K562 (cell line): Measurements from ENCODE around the gene GNPAT. TPM values are rescaled to one million over a fixed set of nuclear protein-coding genes. Genes with fewer than 3 reads are reported as not detected.

ENCODE experiments used
- ATAC-seq: fragments of 200-7000 bp; cut with Tn5 transposase; 3 replicates; pipeline ENCODE4 v1.9.1; 2020; ENCODE audit warnings: moderate library complexity
- BruUV-seq: library from RNA; stranded (reverse); fragments of 400-500 nt; replicated peaks from 2 replicates; lab custom pipeline; 2021; lab: Mats Ljungman, UMichigan
- CTCF ChIA-PET: fragments of 300-600 bp; formaldehyde crosslinking; extraction: SDS; loops from one replicate; lab custom pipeline; 2021; ENCODE audit warnings: low intra/inter-chr PET ratio; lab: Yijun Ruan, JAX
- POLR2A ChIA-PET: fragments of 300-600, 350-650 bp; sonication (Branson Sonifier 250); formaldehyde crosslinking; extraction: SDS; loops from one replicate; lab custom pipeline; 2021; ENCODE audit warnings: antibody characterized with exemption, inconsistent platforms; lab: Yijun Ruan, JAX
- DNase-seq, 4 experiments: peaks; one replicate each; pipeline versions ENCODE4 v3.0.0 to v3.0.0-alpha.2; 2011 to 2018; ENCODE audit warnings: low spot score in 3 of 4, mixed read lengths in 3 of 4; ENCODE audit errors: extremely low read depth in 1 of 4
- FAIRE-seq: peaks from 2 replicates; lab custom pipeline; 2011; peaks lifted over from hg19 to GRCh38; lab: Jason Lieb, UNC
- H2AFZ ChIP-seq: 2 replicates; pipeline ENCODE4 v1.6.0; 2011; ENCODE audit warnings: low read depth, low read length, control low read depth, inconsistent platforms
- H3K27ac ChIP-seq: fragments of 200-600 bp; 3 replicates; pipeline ENCODE4 v1.8.0; 2011; ENCODE audit warnings: low read depth, mild to moderate bottlenecking, control low read depth, inconsistent platforms, low read length, moderate library complexity, mixed read lengths; ENCODE audit errors: extremely low read depth
- H3K27me3 ChIP-seq, 2 experiments: fragments of 300-600 bp in 1 of 2; 2 replicates in 1 of 2; 3 replicates in 1 of 2; pipeline versions ENCODE4 v1.6.0 to v1.8.0; 2011; ENCODE audit warnings: inconsistent platforms in 2 of 2, low read length in 2 of 2, mild to moderate bottlenecking in 1 of 2, mixed read lengths in 1 of 2, moderate library complexity in 1 of 2; ENCODE audit not compliant: control insufficient read depth in 2 of 2, insufficient read depth in 2 of 2
- H3K36me3 ChIP-seq: fragments of 300-600 bp; 3 replicates; pipeline ENCODE4 v1.8.0; 2011; ENCODE audit warnings: mild to moderate bottlenecking, low read length, inconsistent platforms; ENCODE audit not compliant: control insufficient read depth, insufficient read depth
- H3K4me1 ChIP-seq, 2 experiments: fragments of 200-600 bp in 1 of 2; replicated peaks in 1 of 2; 2 replicates in 1 of 2; 3 replicates in 1 of 2; pipeline versions ENCODE4 v1.5.1 to v1.8.0; 2011; ENCODE audit warnings: inconsistent platforms in 2 of 2, low read length in 2 of 2, mild to moderate bottlenecking in 1 of 2, mixed read lengths in 1 of 2, moderate library complexity in 1 of 2; ENCODE audit not compliant: control insufficient read depth in 2 of 2, insufficient read depth in 2 of 2
- H3K4me2 ChIP-seq: 2 replicates; pipeline ENCODE4 v1.6.1; 2011; ENCODE audit warnings: low read length, control low read depth, inconsistent platforms, mixed read lengths; ENCODE audit not compliant: insufficient read depth
- H3K4me3 ChIP-seq: fragments of 200-600 bp; sonication (generic), shearing (Covaris generic); 2 replicates; pipeline ENCODE4 v1.5.1; 2016; ENCODE audit warnings: control low read depth, inconsistent platforms
- H3K79me2 ChIP-seq: fragments of 200-600 bp; 3 replicates; pipeline ENCODE4 v1.8.0; 2011; ENCODE audit warnings: low read length, inconsistent platforms; ENCODE audit not compliant: control insufficient read depth, insufficient read depth
- H3K9ac ChIP-seq, 2 experiments: 2 replicates each; pipeline versions ENCODE4 v1.6.0 to v1.6.1; 2011; ENCODE audit warnings: low read depth in 2 of 2, low read length in 2 of 2, control low read depth in 1 of 2, inconsistent platforms in 1 of 2, mild to moderate bottlenecking in 1 of 2, mixed read lengths in 1 of 2; ENCODE audit not compliant: insufficient read depth in 1 of 2
- H3K9me1 ChIP-seq: one replicate; pipeline ENCODE4 v1.6.0; 2011; ENCODE audit warnings: inconsistent platforms, mild to moderate bottlenecking, low read length, moderate library complexity; ENCODE audit not compliant: control insufficient read depth, insufficient read depth
- H3K9me3 ChIP-seq: replicated peaks from 2 replicates; pipeline ENCODE4 v1.5.1; 2011; ENCODE audit warnings: low read depth, low read length, inconsistent platforms; ENCODE audit not compliant: control insufficient read depth, insufficient read depth
- H4K20me1 ChIP-seq: replicated peaks from 2 replicates; pipeline ENCODE4 v1.6.1; 2011; ENCODE audit warnings: low read length, inconsistent platforms, mixed read lengths; ENCODE audit not compliant: control insufficient read depth, insufficient read depth
- ATF2 ChIP-seq: sonication (generic); formaldehyde crosslinking; IDR thresholded peaks from 2 replicates; pipeline ENCODE4 v1.8.1; 2022; ENCODE audit warnings: missing genetic modification reagents
- EZH2 ChIP-seq: IDR thresholded peaks from 2 replicates; pipeline ENCODE4 v1.6.1; 2012; ENCODE audit warnings: low read depth, mild to moderate bottlenecking, inconsistent platforms, low read length, borderline replicate concordance
- GATA2 ChIP-seq: sonication (generic); formaldehyde crosslinking; IDR thresholded peaks from 2 replicates; pipeline ENCODE4 v1.4.0; 2020; ENCODE audit warnings: mild to moderate bottlenecking, missing genetic modification reagents
- KAT8 ChIP-seq: fragments of 450-650 bp; IDR thresholded peaks from 2 replicates; pipeline ENCODE4 v1.6.1; 2016; ENCODE audit warnings: low read depth, mild to moderate bottlenecking
- NFXL1 ChIP-seq: fragments of 450-650 bp; formaldehyde crosslinking; IDR thresholded peaks from 2 replicates; pipeline ENCODE4 v1.4.0; 2021; ENCODE audit warnings: mild to moderate bottlenecking
- SPI1 ChIP-seq: IDR thresholded peaks from 2 replicates; pipeline ENCODE4 v1.6.1; 2011; ENCODE audit warnings: low read depth, low read length, control low read depth, borderline replicate concordance
- SREBF2 ChIP-seq: sonication (generic); formaldehyde crosslinking; IDR thresholded peaks from 2 replicates; pipeline ENCODE4 v1.4.0; 2020; ENCODE audit warnings: mild to moderate bottlenecking, missing genetic modification reagents
- ZNF239 ChIP-seq: fragments of 250-450 bp; sonication (Bioruptor Pico); IDR thresholded peaks from 2 replicates; pipeline ENCODE4 v1.4.0; 2020; ENCODE audit warnings: mild to moderate bottlenecking
- ZNF318 ChIP-seq, 2 experiments: fragments of 450-650 bp; IDR thresholded peaks; 2 replicates each; pipeline ENCODE4 v1.6.1; 2016; ENCODE audit warnings: mild to moderate bottlenecking in 2 of 2, borderline replicate concordance in 1 of 2, low read depth in 1 of 2, moderate library complexity in 1 of 2
- WGBS: fragments of 100-300 bp; shearing (Covaris generic); methylation state at CpG from one replicate; pipeline ENCODE4 v1.1.6; 2016; ENCODE audit warnings: low coverage, mixed read lengths; ENCODE audit not compliant: insufficient coverage; ENCODE audit errors: missing lambda C conversion rate; 5-methylcytosine and 5-hydroxymethylcytosine counted together
- in situ Hi-C: fragments of 300-500 bp; cut with MboI; formaldehyde crosslinking; loops from 4 replicates; pipeline ENCODE4 v1.15.0; 2018; ENCODE audit warnings: inconsistent platforms, mixed read lengths
- intact Hi-C: fragments of 100-400 bp; cut with micrococcal nuclease; formaldehyde crosslinking; loops from 2 replicates; pipeline ENCODE4 v1.14.2; 2022
- polyA plus RNA-seq, 8 experiments: library from polyadenylated mRNA; depleted of rRNA in 4 of 8; stranded (reverse) in 5 of 8; unstranded in 3 of 8; fragments of >200 nt; fragmentation: Nextera tagmentation in 2 of 8; fragmentation: Illumina TruSeq in 1 of 8; extraction: Ambion mirVana in 2 of 8; extraction: Trizol in 1 of 8; gene quantifications; 2 replicates each; pipeline versions ENCODE4 v1.2.1 to v1.2.3, GENCODE V29; 2011 to 2014; ENCODE audit warnings: inconsistent platforms in 1 of 8, missing spikeins in 1 of 8
- total RNA-seq, 7 experiments: library from RNA; depleted of rRNA in 6 of 7; stranded (reverse); fragments of >200 nt in 6 of 7; fragmentation: Illumina TruSeq in 2 of 7; extraction: Trizol in 2 of 7; gene quantifications; 2 replicates each; pipeline versions ENCODE4 v1.2.1 to v1.2.3, GENCODE V29; 2011 to 2021; ENCODE audit warnings: low replicate concordance in 1 of 7

Gene GNPAT
- total and polyA plus RNA-seq, 9 of the 15 experiments (the other 6 are each of a cell fraction or from before 2014, with no cell fraction given), result 32.1 to 68.8 (median 50.7) TPM

- no peak for TF ChIP-seq ZNF318 (IDR thresholded peaks at IDR 0.05; ENCODE audit: borderline replicate concordance in 1 of 2, low read depth in 1 of 2)
Observed at GRCh38 chr1:231284441-231284840, 43.4 kb downstream of the GNPAT start (continued).

GRCh38 chr1:231286603-231287002 is 45.6 kb downstream of the GNPAT start:
- BruUV-seq, result no TSS peak
- TF ChIP-seq GATA2 (CRISPR knock-in tag), result no peak
- no peak for TF ChIP-seq SREBF2 (CRISPR knock-in tag)
- peak; percentile 95 for TF ChIP-seq SPI1
- no peak for TF ChIP-seq KAT8
- TF ChIP-seq ATF2 (CRISPR knock-in tag), result no peak
- TF ChIP-seq ZNF239 (CRISPR knock-in tag), result no peak
- no peak for TF ChIP-seq NFXL1 (CRISPR knock-in tag)
- TF ChIP-seq EZH2, result no peak

More at GRCh38 chr1:231286603-231287002, 45.6 kb downstream of the GNPAT start:
- DNase-seq (no peak), ATAC-seq (no peak), FAIRE-seq (no peak)
- no peaks in the 10 kb centered on the region for H3K79me2 ChIP-seq
- no peak overlapping the region for H3K4me3 ChIP-seq
- 36% methylated on average over 6 of the region's 6 CpGs for WGBS
- POLR2A ChIA-PET, result no interaction called here
- CTCF ChIA-PET, result no interaction called here
- in situ Hi-C loops (no loop called here), intact Hi-C loops (no loop called here)
- H3K27ac ChIP-seq, result no peak overlapping the region
- no peaks in the 10 kb centered on the region for H3K36me3 ChIP-seq
- H3K27me3 ChIP-seq, result peaks cover 13 to 16% of the 10 kb centered on the region in 2 experiments; a peak in 3 of 5 replicates
- H3K9me1 ChIP-seq, result no peaks in the 10 kb centered on the region
- no peak overlapping the region for H3K9ac ChIP-seq
- H3K4me1 ChIP-seq, result peaks cover 4% of the 10 kb centered on the region in 2 experiments; a peak in 2 of 5 replicates
- no peaks in the 10 kb centered on the region for H4K20me1 ChIP-seq
- H3K9me3 ChIP-seq, result no peaks in the 10 kb centered on the region
- H3K4me2 ChIP-seq, result no peak overlapping the region
- no peak overlapping the region for H2AFZ ChIP-seq
